Measurements from ENCODE around the gene AP4M1.

The AP4M1 gene

DNA sequence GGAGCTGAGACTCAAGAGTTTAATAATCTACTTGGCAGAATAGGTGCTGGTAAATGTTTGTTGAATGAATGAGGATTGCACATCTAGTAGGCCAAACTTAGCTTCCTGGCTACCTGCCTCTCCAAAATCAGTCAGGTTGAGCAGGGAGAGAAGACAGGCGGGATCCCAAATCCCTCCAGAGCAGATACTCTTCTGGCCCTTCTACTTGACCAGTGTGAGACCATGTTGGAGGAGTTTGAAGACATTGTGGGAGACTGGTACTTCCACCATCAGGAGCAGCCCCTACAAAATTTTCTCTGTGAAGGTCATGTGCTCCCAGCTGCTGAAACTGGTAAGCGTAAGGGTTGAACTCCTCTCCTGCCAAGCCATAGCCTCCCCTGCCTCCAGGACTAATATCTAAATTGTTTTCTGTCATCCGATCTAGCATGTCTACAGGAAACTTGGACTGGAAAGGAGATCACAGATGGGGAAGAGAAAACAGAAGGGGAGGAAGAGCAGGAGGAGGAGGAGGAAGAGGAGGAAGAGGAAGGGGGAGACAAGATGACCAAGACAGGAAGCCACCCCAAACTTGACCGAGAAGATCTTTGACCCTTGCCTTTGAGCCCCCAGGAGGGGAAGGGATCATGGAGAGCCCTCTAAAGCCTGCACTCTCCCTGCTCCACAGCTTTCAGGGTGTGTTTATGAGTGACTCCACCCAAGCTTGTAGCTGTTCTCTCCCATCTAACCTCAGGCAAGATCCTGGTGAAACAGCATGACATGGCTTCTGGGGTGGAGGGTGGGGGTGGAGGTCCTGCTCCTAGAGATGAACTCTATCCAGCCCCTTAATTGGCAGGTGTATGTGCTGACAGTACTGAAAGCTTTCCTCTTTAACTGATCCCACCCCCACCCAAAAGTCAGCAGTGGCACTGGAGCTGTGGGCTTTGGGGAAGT, 23.1 kb downstream of the AP4M1 start:
- Histone ChIP-seq H3K9me3 (ENCODE audit: insufficient read depth, low read length) (no peaks in the 10 kb centered on the region), H3F3A (ENCODE audit: insufficient read depth) (peaks cover 40% of the 10 kb centered on the region), H3K27ac (ENCODE audit: low read depth, low read length) (peak overlapping the region; percentile 28), H3K4me3 (ENCODE audit: insufficient read depth, low read length, poor library complexity, severe bottlenecking) (no peak overlapping the region), H3K9ac (ENCODE audit: low read length) (peak overlapping the region; percentile 4; the same call in 1 of the 2 replicates), H3K27me3 (ENCODE audit: low read length) (no peaks in the 10 kb centered on the region), H3K36me3 (ENCODE audit: low read length) (no peaks in the 10 kb centered on the region), H2AFZ (ENCODE audit: low read depth, low read length, severe bottlenecking) (no peak overlapping the region), H3K79me2 (ENCODE audit: insufficient read depth, low read length) (peaks cover 14% of the 10 kb centered on the region), H3K4me2 (ENCODE audit: low read depth, low read length, poor library complexity, severe bottlenecking) (peak overlapping the region; percentile 94), H3K9me2 (replicated peaks; ENCODE audit: insufficient read depth, low read length) (no peaks in the 10 kb centered on the region), H4K20me1 (ENCODE audit: low read depth, low read length) (no peaks in the 10 kb centered on the region)
- TF ChIP-seq, protein P1, sequence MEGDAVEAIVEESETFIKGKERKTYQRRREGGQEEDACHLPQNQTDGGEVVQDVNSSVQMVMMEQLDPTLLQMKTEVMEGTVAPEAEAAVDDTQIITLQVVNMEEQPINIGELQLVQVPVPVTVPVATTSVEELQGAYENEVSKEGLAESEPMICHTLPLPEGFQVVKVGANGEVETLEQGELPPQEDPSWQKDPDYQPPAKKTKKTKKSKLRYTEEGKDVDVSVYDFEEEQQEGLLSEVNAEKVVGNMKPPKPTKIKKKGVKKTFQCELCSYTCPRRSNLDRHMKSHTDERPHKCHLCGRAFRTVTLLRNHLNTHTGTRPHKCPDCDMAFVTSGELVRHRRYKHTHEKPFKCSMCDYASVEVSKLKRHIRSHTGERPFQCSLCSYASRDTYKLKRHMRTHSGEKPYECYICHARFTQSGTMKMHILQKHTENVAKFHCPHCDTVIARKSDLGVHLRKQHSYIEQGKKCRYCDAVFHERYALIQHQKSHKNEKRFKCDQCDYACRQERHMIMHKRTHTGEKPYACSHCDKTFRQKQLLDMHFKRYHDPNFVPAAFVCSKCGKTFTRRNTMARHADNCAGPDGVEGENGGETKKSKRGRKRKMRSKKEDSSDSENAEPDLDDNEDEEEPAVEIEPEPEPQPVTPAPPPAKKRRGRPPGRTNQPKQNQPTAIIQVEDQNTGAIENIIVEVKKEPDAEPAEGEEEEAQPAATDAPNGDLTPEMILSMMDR (IDR thresholded peaks at IDR 0.05; ENCODE audit: insufficient read depth, low read length, poor library complexity, severe bottlenecking), result no peak
- TF ChIP-seq EZH2phosphoT487 (conservative IDR thresholded peaks at IDR 0.05; ENCODE audit: low read length), result no peak

DNA sequence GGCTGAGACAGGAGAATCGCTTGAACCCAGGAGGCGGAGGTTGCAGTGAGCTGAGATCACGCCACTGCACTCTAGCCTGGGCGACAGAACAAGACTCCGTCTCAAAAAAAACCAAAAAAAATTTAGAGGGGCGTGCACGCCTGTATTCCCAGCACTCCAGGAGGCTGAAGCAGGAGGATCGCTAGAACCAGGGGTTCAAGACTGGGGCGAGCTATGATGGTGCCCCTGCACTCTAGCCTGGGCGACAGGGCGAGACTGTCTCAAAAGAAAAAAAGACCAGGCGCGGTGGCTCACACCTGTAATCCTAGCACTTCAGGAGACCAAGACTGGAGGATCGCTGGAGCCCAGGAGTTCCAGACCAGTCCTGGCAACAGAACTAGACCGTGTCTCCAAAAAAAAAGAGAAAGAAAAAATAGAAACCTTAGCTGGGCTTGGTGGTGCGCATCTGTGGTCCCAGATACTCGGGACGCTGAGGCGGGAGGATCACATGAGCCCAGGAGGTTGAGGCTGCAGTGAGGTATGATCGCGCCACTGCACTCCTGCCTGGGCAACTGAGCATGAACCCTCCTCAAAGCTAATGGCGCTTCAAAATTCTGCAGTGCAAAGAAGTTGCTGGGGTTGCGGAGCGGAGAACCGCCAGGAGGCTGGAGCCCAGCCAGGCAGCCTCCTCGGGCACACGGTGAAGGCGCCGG, 24.9 kb downstream of the AP4M1 start:
- Histone ChIP-seq H3K36me3 (ENCODE audit: low read length) (no peaks in the 10 kb centered on the region), H3K4me2 (ENCODE audit: low read depth, low read length, poor library complexity, severe bottlenecking) (peak overlapping the region; percentile 94), H3F3A (ENCODE audit: insufficient read depth) (peaks cover 31% of the 10 kb centered on the region), H3K27ac (ENCODE audit: low read depth, low read length) (peak overlapping the region; percentile 92), H3K4me3 (ENCODE audit: insufficient read depth, low read length, poor library complexity, severe bottlenecking) (peak overlapping the region; percentile 71), H3K9me2 (replicated peaks; ENCODE audit: insufficient read depth, low read length) (no peaks in the 10 kb centered on the region), H3K27me3 (ENCODE audit: low read length) (no peaks in the 10 kb centered on the region), H2AFZ (ENCODE audit: low read depth, low read length, severe bottlenecking) (peak overlapping the region; percentile 62), H3K9me3 (ENCODE audit: insufficient read depth, low read length) (no peaks in the 10 kb centered on the region), H3K79me2 (ENCODE audit: insufficient read depth, low read length) (peaks cover 14% of the 10 kb centered on the region), H4K20me1 (ENCODE audit: low read depth, low read length) (no peaks in the 10 kb centered on the region), H3K9ac (ENCODE audit: low read length) (peak overlapping the region; percentile 84)
- no peak for TF ChIP-seq EZH2phosphoT487 (conservative IDR thresholded peaks at IDR 0.05; ENCODE audit: low read length)
- TF ChIP-seq, protein P1 (IDR thresholded peaks at IDR 0.05; ENCODE audit: insufficient read depth, low read length, poor library complexity, severe bottlenecking), result no peak

DNA sequence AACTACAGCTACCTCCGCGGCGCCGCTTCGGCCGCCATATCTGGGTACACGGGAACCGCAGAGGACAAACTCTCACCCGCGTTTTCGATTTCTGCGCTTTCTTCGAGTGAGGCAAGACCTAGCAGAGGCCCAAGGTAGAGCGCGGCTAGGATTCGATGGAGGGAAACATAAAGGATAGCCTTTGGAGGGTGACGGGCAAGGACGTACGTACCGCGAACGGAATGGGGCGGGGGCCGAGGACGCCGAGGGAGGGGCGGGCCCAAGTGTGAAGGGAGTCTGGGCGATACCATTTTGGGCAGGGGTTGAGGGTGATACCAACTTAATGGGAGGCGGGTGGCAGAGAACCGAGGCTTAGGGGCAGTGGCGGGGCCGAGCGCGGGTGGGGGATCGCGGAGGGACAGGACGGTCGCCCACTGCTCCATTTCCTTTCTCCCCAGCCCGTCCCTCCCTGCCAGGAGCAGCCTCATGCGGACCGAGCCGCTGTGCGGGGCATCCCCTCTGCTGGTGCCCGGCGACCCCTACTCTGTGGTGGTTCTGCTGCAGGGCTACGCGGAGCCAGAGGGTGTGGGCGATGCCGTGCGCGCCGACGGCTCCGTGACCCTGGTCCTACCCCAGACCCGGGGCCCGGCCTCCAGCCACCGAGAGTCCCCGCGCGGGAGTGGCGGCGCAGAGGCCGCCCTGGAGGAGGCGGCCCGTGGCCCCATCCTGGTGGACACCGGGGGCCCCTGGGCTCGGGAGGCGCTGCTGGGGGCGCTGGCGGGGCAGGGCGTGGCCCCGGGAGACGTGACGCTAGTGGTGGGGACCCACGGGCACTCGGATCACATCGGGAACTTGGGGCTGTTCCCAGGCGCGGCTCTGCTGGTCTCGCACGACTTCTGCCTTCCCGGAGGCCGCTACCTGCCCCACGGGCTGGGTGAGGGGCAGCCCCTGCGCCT, 25.8 kb downstream of the AP4M1 start, which contains the start of gene MBLAC1:
Gene MBLAC1, plus strand, starts transcription at position 37 of the 935 bp plus-strand sequence. Its CDS starts 429 bp downstream, at position 466.
- Histone ChIP-seq H3K79me2 (ENCODE audit: insufficient read depth, low read length) (peaks cover 14% of the 10 kb centered on the region), H3K27ac (ENCODE audit: low read depth, low read length) (peak within 1 kb of the TSS; percentile 92), H3K27me3 (ENCODE audit: low read length) (no peaks in the 10 kb centered on the region), H2AFZ (ENCODE audit: low read depth, low read length, severe bottlenecking) (peak within 1 kb of the TSS; percentile 62), H3K9me3 (ENCODE audit: insufficient read depth, low read length) (no peaks in the 10 kb centered on the region), H3K9ac (ENCODE audit: low read length) (peak within 1 kb of the TSS; percentile 84), H3K36me3 (ENCODE audit: low read length) (no peaks in the 10 kb centered on the region), H3K4me2 (ENCODE audit: low read depth, low read length, poor library complexity, severe bottlenecking) (peak within 1 kb of the TSS; percentile 94), H3K9me2 (replicated peaks; ENCODE audit: insufficient read depth, low read length) (no peaks in the 10 kb centered on the region), H3F3A (ENCODE audit: insufficient read depth) (peaks cover 31% of the 10 kb centered on the region), H3K4me3 (ENCODE audit: insufficient read depth, low read length, poor library complexity, severe bottlenecking) (peak within 1 kb of the TSS; percentile 71), H4K20me1 (ENCODE audit: low read depth, low read length) (no peaks in the 10 kb centered on the region)
- TF ChIP-seq, protein P1 (IDR thresholded peaks at IDR 0.05; ENCODE audit: insufficient read depth, low read length, poor library complexity, severe bottlenecking), result no peak
- TF ChIP-seq EZH2phosphoT487 (conservative IDR thresholded peaks at IDR 0.05; ENCODE audit: low read length), result no peak

Data from SU-DHL-6 (cell line).